CD4-positive, alpha-beta T cell treated with Interleukin-2 at 100 ng/mL for 4 hours (primary cell): Measurements from ENCODE around the gene TOX2.

Experiments
- DNase-seq: peaks from one replicate; pipeline ENCODE4 v3.0.0-alpha.2; 2020; ENCODE audit warnings: low spot score

TOX2 gene

DNA sequence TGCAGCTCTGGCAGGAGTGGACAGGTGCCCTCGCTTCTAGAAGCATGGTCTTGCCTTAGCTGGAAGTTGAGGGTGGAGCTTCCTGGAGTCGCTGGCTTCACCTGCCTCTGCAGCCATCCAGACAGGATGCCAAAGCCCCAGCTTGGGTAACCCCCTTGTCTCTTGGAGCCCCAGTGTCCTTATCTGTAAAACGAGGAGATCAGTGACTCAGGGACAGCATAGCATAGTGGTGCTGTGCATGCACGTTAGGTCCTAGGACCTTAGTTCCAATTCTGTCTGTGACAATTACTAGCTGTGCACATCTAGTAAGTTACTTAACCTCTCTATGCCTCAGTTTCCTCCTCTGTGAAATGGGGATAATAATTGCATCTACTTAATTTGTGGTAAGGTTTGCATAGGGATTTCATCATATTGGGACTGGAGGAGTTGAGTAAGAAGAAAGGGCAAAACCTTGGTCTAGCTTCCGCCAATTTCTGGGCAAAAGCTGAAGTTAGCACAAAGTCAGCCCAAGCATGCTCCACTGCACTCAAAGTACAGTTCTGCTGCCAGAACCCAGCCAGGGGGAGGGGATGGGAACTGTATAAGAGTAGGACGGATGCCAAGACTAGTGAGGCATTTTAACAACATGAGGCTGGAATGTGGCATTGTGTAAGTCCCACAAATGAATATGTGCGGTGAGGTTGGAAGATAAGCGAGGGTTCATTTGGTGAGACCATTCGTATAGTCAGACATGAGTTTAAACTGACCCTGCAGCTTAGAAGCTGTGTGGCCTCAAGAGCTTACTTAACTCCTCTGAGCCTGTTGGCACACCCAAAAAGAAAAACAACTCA, 24.5 kb downstream of the TOX2 start:
- no peak for DNase-seq

DNA sequence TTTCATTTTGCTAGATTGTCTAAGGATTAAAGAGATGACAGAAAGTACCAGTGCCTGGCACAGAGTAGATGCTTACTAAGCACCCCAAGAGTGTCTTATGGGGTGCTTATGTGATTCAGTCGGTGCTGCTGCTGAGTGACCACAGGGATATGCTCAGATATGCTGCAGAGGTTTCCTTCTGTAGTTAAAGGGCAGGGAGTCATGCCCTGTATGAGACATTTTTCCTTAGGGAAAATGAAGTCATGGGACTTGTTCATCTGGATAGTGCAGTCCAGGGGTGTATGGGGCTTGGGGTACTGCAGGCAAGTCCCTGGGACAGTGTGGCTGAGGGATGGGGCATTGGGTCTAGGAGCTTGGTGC, 25.1 kb downstream of the TOX2 start:
- no peak for DNase-seq

- no peak for DNase-seq
These were observed 26.0 kb downstream of the TOX2 start for GRCh38 chr20:43940518-43941225.

GRCh38 chr20:43941476-43942200, 27.0 kb downstream of the TOX2 start:
- no peak for DNase-seq

DNA sequence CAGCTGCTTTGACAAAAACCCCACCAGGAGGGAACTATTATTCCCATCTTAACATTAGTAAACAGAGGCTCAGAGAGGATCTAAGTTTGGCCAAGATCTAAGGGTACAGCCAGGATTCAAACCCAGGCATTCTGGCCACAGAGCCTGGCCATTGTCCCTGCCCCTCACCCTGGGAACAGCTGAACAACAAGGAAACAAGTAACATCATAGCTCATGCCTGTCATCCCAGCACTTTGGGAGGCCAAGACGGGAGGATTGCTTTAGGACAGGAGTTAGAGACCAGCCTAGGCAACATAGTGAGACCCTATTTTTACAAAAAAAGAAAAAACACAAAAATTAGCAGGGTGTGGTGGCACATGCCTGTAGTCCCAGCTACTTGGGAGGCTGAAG, 27.5 kb downstream of the TOX2 start:
- no peak for DNase-seq

DNA sequence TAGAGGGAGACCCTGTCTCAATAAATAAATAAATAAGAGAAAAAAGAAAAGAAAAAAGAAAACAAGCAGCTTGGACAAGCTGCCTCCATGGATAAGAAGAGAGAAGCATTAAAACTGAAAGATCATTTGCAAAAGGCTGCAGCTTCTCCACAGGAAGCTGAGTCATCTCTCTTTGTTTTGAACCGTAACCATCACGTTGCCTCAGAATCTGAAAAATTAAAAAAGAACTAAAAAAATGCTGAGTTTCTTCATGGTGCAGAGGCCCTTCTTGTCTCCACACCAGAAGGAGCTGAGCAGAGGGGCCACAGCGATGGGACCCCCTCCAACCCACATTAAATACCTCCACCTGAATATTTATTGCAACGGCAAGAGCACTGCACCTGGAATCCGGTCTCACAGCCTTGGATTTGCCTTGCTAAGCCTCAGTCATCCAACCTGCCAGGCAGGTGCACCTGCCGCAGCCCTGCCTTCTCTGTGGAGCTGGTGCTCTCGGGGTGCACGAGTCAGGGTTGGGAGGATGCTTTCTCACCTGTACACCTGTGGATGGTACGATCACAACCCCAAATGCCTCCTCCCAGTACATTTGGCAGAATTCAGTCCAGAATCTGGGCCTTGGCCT, 28.1 kb downstream of the TOX2 start:
- DNase-seq: peak; percentile 61

GRCh38 chr20:43943725-43944124, 29.1 kb downstream of the TOX2 start:
- no peak for DNase-seq

- no peak for DNase-seq
These were observed 30.1 kb downstream of the TOX2 start for GRCh38 chr20:43944653-43945235.

- no peak for DNase-seq
These were observed 30.9 kb downstream of the TOX2 start for GRCh38 chr20:43945391-43946205.

GRCh38 chr20:43946206-43946491, 31.5 kb downstream of the TOX2 start:
- no peak for DNase-seq

DNA sequence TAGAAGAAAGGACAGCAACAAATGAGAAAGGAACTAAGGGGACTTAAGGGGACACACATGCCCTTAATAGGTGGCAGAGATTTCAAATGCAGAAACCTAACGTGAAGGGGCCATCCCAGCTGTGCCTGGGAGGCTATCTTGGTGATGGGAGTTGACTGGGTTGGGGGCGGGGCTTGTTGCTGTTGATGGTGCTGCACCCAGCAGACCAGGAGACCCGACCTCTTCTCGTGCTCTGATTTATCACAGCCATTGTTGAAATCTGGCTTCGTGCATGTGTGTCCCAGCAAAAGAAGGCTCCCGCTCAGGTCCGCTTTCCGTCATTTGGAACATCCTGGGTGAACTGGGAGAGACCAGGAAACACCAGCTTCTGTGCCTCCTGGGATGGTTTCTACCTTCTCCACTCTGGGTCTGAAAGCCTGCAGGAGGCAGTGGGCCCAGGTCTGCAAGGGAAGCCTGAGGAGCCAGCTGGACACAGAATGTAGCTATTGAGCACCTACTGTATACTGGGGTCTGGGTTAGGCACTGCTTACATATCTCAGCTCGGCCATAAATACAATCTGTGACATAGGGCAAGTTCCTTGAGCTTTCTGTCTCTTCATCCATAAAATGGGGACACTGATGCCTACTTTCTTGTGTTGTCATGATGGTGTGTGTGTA, 32.1 kb downstream of the TOX2 start:
- DNase-seq: no peak

DNA sequence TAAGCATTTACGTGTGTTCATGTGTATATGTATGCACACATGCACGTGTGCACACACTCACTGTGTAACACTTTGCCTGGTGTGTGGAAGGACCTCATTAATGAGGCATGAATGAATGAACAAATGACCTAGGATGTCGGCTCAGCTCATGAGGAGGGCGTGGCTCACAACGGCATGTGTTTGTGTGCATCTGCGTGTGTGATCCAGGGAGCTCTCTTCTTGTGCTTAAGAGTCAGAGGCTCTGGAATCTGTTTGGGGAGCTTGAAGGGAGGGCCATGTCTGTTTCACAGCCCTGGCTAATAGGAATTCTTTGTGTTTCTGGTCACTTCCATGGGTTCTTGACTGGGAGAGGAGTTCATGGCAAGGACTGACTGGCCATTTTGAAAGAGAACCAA, 32.7 kb downstream of the TOX2 start:
- DNase-seq: no peak

GRCh38 chr20:43948455-43948854, 33.8 kb downstream of the TOX2 start:
- DNase-seq: no peak

DNA sequence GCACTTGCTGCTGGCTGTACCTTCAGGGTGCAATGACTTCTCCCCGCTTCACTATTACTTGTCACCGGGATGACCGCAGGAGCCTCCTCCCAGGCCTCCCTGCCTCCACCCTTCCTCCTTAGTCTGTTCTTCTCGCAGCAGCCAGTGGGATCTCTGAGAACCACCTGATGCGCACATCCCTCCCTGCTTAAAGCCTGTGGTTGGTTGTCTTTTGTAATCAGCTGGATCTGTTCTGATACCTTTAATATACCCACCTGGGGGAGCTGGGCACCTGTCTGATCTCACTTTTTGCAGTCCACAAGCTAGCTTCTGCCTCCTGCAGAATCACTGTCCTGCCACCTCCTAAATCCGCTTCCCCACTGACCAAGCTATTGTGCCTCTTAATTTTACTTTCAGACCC, 34.6 kb downstream of the TOX2 start:
- no peak for DNase-seq

DNA sequence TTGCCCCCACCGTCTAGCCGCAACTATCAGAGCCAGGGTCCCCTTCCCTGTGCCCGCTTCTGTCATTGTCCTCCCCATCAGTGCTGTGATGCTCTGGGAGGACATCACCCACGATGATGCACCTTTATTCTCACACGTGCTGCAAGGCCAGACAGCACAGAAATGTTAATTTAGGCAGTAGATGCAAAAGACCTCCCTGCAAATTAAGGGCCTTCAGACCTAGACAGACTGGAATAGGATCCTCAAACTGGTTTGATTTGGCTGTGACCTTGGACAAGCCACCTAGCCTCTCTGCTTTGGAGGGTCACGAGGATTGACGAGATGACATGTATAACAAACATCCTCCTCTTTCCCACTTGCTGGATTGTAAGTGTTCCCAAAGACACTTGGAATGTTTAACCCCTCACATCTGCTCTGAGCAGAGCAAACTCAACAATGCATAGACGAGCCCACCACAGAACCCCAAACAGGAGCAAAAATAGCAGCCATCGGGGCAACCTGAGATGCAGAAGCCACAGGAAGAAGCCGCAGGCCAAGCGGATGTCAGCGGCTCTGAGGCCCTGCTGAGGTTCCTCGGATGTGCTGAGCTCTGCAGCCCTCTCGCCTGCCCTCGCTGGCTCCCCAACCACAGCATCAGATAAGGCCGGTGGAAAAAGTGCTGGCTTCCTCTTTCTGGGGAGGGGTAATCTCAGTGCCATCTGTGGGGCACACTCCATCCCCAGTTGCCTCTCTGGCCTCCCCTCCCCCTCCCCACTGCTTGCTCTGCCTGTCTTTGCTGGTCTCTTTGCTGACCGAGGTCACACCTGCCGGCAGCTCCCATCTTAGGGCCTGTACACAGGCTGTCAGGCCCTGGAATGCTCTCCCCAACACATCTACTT, 35.3 kb downstream of the TOX2 start:
- DNase-seq: peak; percentile 63

DNA sequence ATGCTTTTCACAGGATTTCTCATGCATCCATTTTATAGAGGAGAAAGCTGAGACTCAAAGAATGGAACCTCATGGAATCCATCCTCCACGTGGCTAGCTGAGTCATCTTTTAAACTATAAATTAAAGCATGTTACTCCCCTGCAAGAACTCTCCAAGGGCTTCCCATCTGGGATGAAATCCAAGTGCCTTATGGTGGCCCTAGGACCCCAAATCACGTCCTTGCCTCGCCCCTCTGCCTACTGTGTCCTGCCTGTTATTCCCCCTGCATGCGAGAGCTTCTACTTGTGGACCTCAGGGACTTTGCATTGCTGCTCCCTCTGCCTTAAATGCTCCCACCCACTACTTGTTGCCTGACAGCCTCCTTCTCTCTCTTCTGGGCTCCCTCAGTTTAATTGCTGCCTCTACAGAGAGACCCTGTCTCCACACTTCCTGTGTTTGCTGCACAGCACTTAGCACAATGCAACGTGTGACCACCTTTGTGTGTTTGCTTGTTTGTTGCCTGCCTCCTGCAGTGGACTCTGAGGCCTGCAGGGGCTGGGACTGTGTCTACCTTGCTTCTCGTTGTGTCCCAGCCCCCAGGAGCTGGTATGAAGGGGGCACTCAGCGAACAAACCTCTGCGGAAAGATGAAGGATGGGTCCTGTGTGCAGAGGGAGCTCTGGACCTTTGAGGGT, 39.4 kb downstream of the TOX2 start:
- DNase-seq: no peak

- no peak for DNase-seq
These were observed 40.0 kb downstream of the TOX2 start for GRCh38 chr20:43954704-43955061.

DNA sequence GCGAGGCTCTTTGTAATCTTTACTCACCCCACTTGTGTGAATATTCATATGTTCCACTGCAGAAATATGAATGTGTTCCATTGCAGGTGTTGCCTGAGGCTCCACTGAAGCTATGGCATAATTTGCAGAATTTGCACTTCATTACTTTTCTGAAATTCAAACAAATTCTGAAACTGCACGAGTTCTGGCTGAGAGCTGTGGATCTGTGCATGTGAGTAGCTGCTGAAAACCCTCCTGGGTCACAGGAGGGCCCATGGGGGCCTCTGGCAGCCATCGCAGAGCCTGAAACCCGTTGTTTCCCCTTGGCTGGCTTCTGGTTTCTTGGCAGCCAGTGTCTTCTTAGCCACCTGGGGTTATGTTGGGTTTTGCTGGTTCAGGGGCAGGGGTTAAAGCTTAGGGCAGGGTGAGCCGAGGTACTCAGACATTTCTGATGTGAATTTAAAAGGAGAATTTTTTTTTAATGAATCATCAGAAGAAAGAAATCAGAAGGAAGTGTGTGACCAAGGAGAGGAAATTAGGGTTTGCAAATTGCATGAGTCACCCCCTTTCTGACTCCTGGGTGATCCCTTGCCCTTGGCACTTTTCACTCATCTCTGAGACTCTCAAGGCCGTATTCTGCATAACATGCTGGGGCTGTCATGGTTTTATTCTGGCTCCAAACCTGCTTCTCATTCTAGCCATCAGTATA, 40.6 kb downstream of the TOX2 start:
- peak; percentile 79 for DNase-seq

DNA sequence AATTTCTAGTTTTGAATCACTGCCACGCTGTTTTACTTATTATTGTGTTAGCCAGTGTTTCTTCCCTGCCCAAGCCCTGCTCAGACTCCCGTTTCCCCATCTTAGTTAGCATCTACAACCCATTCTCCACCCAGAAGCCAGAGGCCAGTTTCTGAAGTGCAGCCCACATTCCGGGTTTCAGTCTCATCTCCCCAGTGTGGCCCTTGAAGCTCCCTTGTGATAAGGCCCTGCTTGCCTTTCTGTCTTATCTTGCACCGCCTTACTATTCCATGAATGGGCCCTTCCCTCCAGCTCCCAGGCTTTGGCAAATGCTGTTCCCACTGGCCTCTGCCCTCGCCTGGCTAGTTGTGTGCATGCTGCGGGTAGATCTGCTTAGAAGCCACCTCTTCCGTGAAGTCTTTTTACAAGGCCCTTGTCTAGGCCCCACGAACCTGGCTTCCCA, 41.1 kb downstream of the TOX2 start:
- DNase-seq: no peak
